Fibroblast of lung (primary cell): ENCODE data around the gene IGFL4. TPM values are rescaled to one million over a fixed set of nuclear protein-coding genes. Genes with fewer than 3 reads are reported as not detected.

Source experiments
- DNase-seq, 2 donors: peaks; one replicate each; pipeline versions ENCODE4 v3.0.0 to v3.0.0-alpha.2; 2010; ENCODE audit warnings: low read depth in 2 of 2
- H2AFZ ChIP-seq: 2 replicates; pipeline ENCODE4 v1.5.1; 2012; ENCODE audit warnings: low read length, control low read depth, inconsistent platforms
- H3K27ac ChIP-seq: 2 replicates; pipeline ENCODE4 v1.5.1; 2011; ENCODE audit warnings: low read length, control low read depth; ENCODE audit not compliant: insufficient read depth
- H3K27me3 ChIP-seq: 2 replicates; pipeline ENCODE4 v1.5.1; 2011; ENCODE audit warnings: mild to moderate bottlenecking, low read length; ENCODE audit not compliant: control insufficient read depth, insufficient read depth
- H3K36me3 ChIP-seq: 2 replicates; pipeline ENCODE4 v1.5.1; 2011; ENCODE audit warnings: low read length; ENCODE audit not compliant: control insufficient read depth, insufficient read depth
- H3K4me1 ChIP-seq: 2 replicates; pipeline ENCODE4 v1.5.1; 2011; ENCODE audit warnings: low read length; ENCODE audit not compliant: control insufficient read depth, insufficient read depth; ENCODE audit errors: extremely low read depth
- H3K4me2 ChIP-seq: 2 replicates; pipeline ENCODE4 v1.5.1; 2011; ENCODE audit warnings: low read length, control low read depth; ENCODE audit not compliant: insufficient read depth; ENCODE audit errors: extremely low read depth
- H3K4me3 ChIP-seq, 4 experiments: fragments of 200-600 bp in 1 of 4; sonication (generic) in 1 of 4; replicated peaks in 1 of 4; 2 replicates each; pipeline ENCODE4 v1.5.1; 2011 to 2016; ENCODE audit warnings: low read length in 4 of 4, low read depth in 3 of 4, mild to moderate bottlenecking in 3 of 4, control low read depth in 2 of 4, inconsistent platforms in 1 of 4, mixed read lengths in 1 of 4; ENCODE audit not compliant: insufficient read depth in 1 of 4; ENCODE audit errors: control extremely low read depth in 1 of 4
- H3K79me2 ChIP-seq: 2 replicates; pipeline ENCODE4 v1.5.1; 2012; ENCODE audit warnings: mild to moderate bottlenecking, low read length, inconsistent platforms; ENCODE audit not compliant: control insufficient read depth, insufficient read depth
- H3K9ac ChIP-seq: 2 replicates; pipeline ENCODE4 v1.5.1; 2011; ENCODE audit warnings: mild to moderate bottlenecking, low read length, control low read depth; ENCODE audit not compliant: insufficient read depth
- H3K9me3 ChIP-seq: 2 replicates; pipeline ENCODE4 v1.5.1; 2012; ENCODE audit warnings: low read depth, low read length; ENCODE audit not compliant: control insufficient read depth, insufficient read depth
- H4K20me1 ChIP-seq: 2 replicates; pipeline ENCODE4 v1.5.1; 2011; ENCODE audit warnings: low read length; ENCODE audit not compliant: control insufficient read depth, insufficient read depth; ENCODE audit errors: extremely low read depth
- EZH2 ChIP-seq: IDR thresholded peaks from 2 replicates; pipeline ENCODE4 v1.5.1; 2012; ENCODE audit warnings: low read length, control low read depth, mild to moderate bottlenecking; ENCODE audit errors: missing control alignments
- polyA plus RNA-seq, 2 donors: library from polyadenylated mRNA; depleted of rRNA in 1 of 2; stranded (reverse) in 1 of 2; unstranded in 1 of 2; fragments of >200 nt; gene quantifications; 2 replicates each; pipeline ENCODE4 v1.2.1, GENCODE V29; 2011 to 2012; ENCODE audit warnings: missing spikeins in 1 of 2
- total RNA-seq: library from RNA; depleted of rRNA; stranded (reverse); fragments of >200 nt; gene quantifications from 2 replicates; pipeline ENCODE4 v1.2.1, GENCODE V29; 2014
- TF ChIP-seq, protein P1 (sequence below), 2 donors: IDR thresholded peaks in 1 of 2; conservative IDR thresholded peaks in 1 of 2; 1 replicate in 1 of 2; 2 replicates in 1 of 2; pipeline ENCODE4 v1.5.1; 2011 to 2012; ENCODE audit warnings: low read length in 2 of 2, control low read depth in 1 of 2, inconsistent platforms in 1 of 2, low read depth in 1 of 2, mild to moderate bottlenecking in 1 of 2

The IGFL4 gene
- total and polyA plus RNA-seq, 2 donors (not counting 1 experiment from before 2014, with no cell fraction given) = not detected

DNA sequence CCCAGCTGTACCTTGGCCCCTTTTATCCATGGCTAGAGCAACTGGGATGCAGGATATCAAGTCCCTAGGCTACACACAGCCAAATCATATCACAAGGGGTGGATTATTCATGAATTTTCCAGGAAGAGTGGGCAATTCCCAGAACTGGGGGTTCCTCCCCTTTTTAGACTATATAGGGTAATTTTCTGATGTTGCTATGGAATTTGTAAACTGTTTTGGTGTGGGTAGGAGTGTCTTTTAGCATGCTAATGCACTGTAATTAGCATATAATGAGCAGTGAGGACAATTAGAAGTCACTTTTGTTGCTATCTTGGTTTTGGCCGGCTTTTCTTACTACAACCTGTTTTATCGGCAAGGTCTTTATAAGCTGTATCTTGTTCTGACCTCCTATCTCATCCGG is 18.0 kb upstream of the IGFL4 start:
- H3K9me3 ChIP-seq = no peaks in the 10 kb centered on the region
- no peak overlapping the region for H3K4me3 ChIP-seq
- H3K27me3 ChIP-seq = peaks cover 22% of the 10 kb centered on the region
- no peaks in the 10 kb centered on the region for H3K79me2 ChIP-seq
- DNase-seq = no peak
- H3K36me3 ChIP-seq = no peaks in the 10 kb centered on the region
- H2AFZ ChIP-seq = no peak overlapping the region
- H3K4me1 ChIP-seq = no peaks in the 10 kb centered on the region
- no peak overlapping the region for H3K4me2 ChIP-seq
- no peak overlapping the region for H3K9ac ChIP-seq
- H3K27ac ChIP-seq = no peak overlapping the region
- TF ChIP-seq EZH2 = no peak
- TF ChIP-seq, protein P1, sequence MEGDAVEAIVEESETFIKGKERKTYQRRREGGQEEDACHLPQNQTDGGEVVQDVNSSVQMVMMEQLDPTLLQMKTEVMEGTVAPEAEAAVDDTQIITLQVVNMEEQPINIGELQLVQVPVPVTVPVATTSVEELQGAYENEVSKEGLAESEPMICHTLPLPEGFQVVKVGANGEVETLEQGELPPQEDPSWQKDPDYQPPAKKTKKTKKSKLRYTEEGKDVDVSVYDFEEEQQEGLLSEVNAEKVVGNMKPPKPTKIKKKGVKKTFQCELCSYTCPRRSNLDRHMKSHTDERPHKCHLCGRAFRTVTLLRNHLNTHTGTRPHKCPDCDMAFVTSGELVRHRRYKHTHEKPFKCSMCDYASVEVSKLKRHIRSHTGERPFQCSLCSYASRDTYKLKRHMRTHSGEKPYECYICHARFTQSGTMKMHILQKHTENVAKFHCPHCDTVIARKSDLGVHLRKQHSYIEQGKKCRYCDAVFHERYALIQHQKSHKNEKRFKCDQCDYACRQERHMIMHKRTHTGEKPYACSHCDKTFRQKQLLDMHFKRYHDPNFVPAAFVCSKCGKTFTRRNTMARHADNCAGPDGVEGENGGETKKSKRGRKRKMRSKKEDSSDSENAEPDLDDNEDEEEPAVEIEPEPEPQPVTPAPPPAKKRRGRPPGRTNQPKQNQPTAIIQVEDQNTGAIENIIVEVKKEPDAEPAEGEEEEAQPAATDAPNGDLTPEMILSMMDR (conservative IDR thresholded peaks at IDR 0.05 in 1 of 2, IDR thresholded peaks at IDR 0.05 in 1 of 2; ENCODE audit: low read depth in 1 of 2, low read length in 2 of 2) = no peak
- H4K20me1 ChIP-seq = no peaks in the 10 kb centered on the region

DNA sequence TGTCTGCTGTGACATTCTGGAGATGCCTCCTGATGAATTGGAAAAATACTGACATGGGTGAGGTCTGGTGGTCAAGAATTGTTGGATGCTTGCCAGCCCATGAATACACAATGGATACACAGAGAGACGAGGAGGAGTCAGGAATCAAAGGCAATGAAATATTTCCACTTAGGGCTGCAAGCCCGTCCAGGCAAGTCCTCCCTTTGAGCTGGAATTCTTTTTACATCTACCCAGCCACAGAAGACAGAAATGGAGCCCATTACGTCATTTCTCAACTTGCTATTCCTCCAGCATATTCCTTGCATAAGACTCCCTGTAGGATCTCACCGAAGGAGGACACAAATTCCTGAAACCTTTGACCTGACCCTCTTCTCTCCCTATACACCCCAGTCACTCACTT is 15.7 kb upstream of the IGFL4 start:
- no peak overlapping the region for H3K4me3 ChIP-seq
- H3K9ac ChIP-seq = no peak overlapping the region
- H3K27me3 ChIP-seq = peaks cover 18% of the 10 kb centered on the region
- no peaks in the 10 kb centered on the region for H4K20me1 ChIP-seq
- H3K4me2 ChIP-seq = no peak overlapping the region
- H3K36me3 ChIP-seq = no peaks in the 10 kb centered on the region
- no peaks in the 10 kb centered on the region for H3K9me3 ChIP-seq
- no peak for DNase-seq
- H3K79me2 ChIP-seq = no peaks in the 10 kb centered on the region
- no peak for TF ChIP-seq EZH2
- TF ChIP-seq, protein P1 (conservative IDR thresholded peaks at IDR 0.05 in 1 of 2, IDR thresholded peaks at IDR 0.05 in 1 of 2; ENCODE audit: low read depth in 1 of 2, low read length in 2 of 2) = no peak
- H3K4me1 ChIP-seq = no peaks in the 10 kb centered on the region
- H2AFZ ChIP-seq = no peak overlapping the region
- no peak overlapping the region for H3K27ac ChIP-seq

DNA sequence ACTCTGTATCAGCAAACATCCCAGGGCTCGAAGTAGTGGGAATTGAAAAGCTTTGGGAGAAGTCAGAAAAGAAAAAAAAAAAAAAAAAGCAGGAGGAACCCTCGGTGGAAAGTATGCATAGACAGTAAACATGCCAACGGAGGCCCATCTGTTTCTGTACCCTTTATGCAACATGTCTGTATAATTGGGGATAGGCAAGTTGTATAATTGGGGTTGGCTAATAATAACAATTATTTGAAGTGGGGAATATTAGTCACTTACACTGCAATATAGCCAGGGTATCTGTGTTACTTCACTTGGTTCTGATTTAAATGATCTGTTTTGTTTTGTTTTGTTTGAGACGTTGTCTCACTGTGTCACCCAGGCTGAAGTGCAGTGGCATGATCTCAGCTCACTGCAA is 12.1 kb upstream of the IGFL4 start:
- H3K9ac ChIP-seq = no peak overlapping the region
- DNase-seq = no peak
- H3K4me3 ChIP-seq = no peak overlapping the region
- H3K36me3 ChIP-seq = no peaks in the 10 kb centered on the region
- H3K27me3 ChIP-seq = peaks cover 17% of the 10 kb centered on the region
- H3K27ac ChIP-seq = no peak overlapping the region
- no peaks in the 10 kb centered on the region for H3K79me2 ChIP-seq
- no peaks in the 10 kb centered on the region for H3K4me1 ChIP-seq
- no peak overlapping the region for H2AFZ ChIP-seq
- TF ChIP-seq, protein P1 (conservative IDR thresholded peaks at IDR 0.05 in 1 of 2, IDR thresholded peaks at IDR 0.05 in 1 of 2; ENCODE audit: low read depth in 1 of 2, low read length in 2 of 2) = no peak
- TF ChIP-seq EZH2 = no peak
- H3K9me3 ChIP-seq = no peaks in the 10 kb centered on the region
- no peaks in the 10 kb centered on the region for H4K20me1 ChIP-seq
- H3K4me2 ChIP-seq = no peak overlapping the region
